ENCODE data around the gene LLGL2.
"Not testable (repeated sequence)": the region's sequence is repeated elsewhere in the genome, so short reads cannot be mapped to it uniquely, and the experiment has no call there.

The LLGL2 gene

GRCh38 chr17:75572713-75573539 is 47.4 kb downstream of the LLGL2 start:
- DNase-seq, result no peak

GRCh38 chr17:75573540-75573957 is 48.1 kb downstream of the LLGL2 start:
- no peak for DNase-seq

GRCh38 chr17:75573994-75574393 is 48.5 kb downstream of the LLGL2 start:
- no peak for DNase-seq

- DNase-seq, result no peak
Measured at GRCh38 chr17:75574404-75575036, 49.0 kb downstream of the LLGL2 start.

- DNase-seq, result no peak
Measured at GRCh38 chr17:75575197-75575596, 49.7 kb downstream of the LLGL2 start.

- no peak for DNase-seq
Measured at GRCh38 chr17:75575728-75576127, 50.2 kb downstream of the LLGL2 start.

- DNase-seq, result no peak
Measured at GRCh38 chr17:75576661-75577060, 51.2 kb downstream of the LLGL2 start.

GRCh38 chr17:75581121-75581725 is 55.7 kb downstream of the LLGL2 start:
- peak; percentile 17 to 25 for DNase-seq

- DNase-seq, result not testable (repeated sequence)
Measured at GRCh38 chr17:75583197-75583596, 57.7 kb downstream of the LLGL2 start.

- DNase-seq, result no peak
Measured at GRCh38 chr17:75584849-75585175, 59.3 kb downstream of the LLGL2 start.

- DNase-seq, result peak; percentile 46 to 47
Measured at GRCh38 chr17:75587675-75588595, 62.4 kb downstream of the LLGL2 start, which contains the start of gene MYO15B. Gene MYO15B, plus strand, starts transcription at chr17:75587800. Its CDS starts 258 bp downstream, at chr17:75588058.

- peak in 1 of 2 experiments; percentile 13 for DNase-seq
Measured at GRCh38 chr17:75588596-75589011, 63.1 kb downstream of the LLGL2 start.

- peak; percentile 95 to 97 for DNase-seq
Measured at GRCh38 chr17:75589012-75589918, 63.8 kb downstream of the LLGL2 start.

- DNase-seq, result no peak
Measured at GRCh38 chr17:75589919-75590303, 64.4 kb downstream of the LLGL2 start.

- DNase-seq, result no peak
Measured at GRCh38 chr17:75590314-75590761, 64.8 kb downstream of the LLGL2 start.

GRCh38 chr17:75590849-75591721 is 65.6 kb downstream of the LLGL2 start:
- no peak for DNase-seq

GRCh38 chr17:75591722-75592302 is 66.3 kb downstream of the LLGL2 start:
- DNase-seq, result no peak

- DNase-seq, result no peak
Measured at GRCh38 chr17:75592348-75593020, 67.0 kb downstream of the LLGL2 start.

GRCh38 chr17:75593430-75593829 is 67.9 kb downstream of the LLGL2 start:
- not testable (repeated sequence) for DNase-seq

Measured in activated CD4-positive, alpha-beta T cell treated with anti-CD3 and anti-CD28 coated beads, Interleukin-2, amount 50 U/mL, for 4 hours (primary cell).